Activated CD8-positive, alpha-beta memory T cell treated with anti-CD3 and anti-CD28 coated beads, Interleukin-2, amount 10 ng/mL, durations not matched to agents 7 days and 5 days (primary cell): Measurements from ENCODE around the gene USP12. TPM values are rescaled to one million over a fixed set of nuclear protein-coding genes. Genes with fewer than 3 reads are reported as not detected.

Source experiments
- ATAC-seq: fragments of 150-1000 bp; cut with Tn5 transposase; one replicate; pipeline ENCODE4 v1.10.0; 2021; ENCODE audit warnings: moderate library complexity
- CTCF ChIA-PET: fragments of 350-600 bp; sonication (Branson Sonifier 250); formaldehyde crosslinking; loops from one replicate; lab custom pipeline; 2021; ENCODE audit warnings: antibody characterized with exemption; lab: Charles Lee
- DNase-seq: peaks from one replicate; pipeline ENCODE4 v3.0.0-alpha.2; 2020
- H3K27ac Mint-ChIP-seq: one replicate; pipeline ENCODE4 v1.8.0; 2021; ENCODE audit warnings: mild to moderate bottlenecking, mixed read lengths
- H3K27me3 Mint-ChIP-seq: one replicate; pipeline ENCODE4 v1.8.0; 2021; ENCODE audit warnings: mixed read lengths
- H3K36me3 Mint-ChIP-seq: one replicate; pipeline ENCODE4 v1.8.0; 2021; ENCODE audit warnings: mild to moderate bottlenecking, mixed read lengths
- H3K4me1 Mint-ChIP-seq: one replicate; pipeline ENCODE4 v1.8.0; 2021; ENCODE audit warnings: mixed read lengths
- H3K4me3 Mint-ChIP-seq: one replicate; pipeline ENCODE4 v1.8.0; 2021; ENCODE audit warnings: mild to moderate bottlenecking, moderate library complexity, mixed read lengths
- H3K9me3 Mint-ChIP-seq: one replicate; pipeline ENCODE4 v1.8.0; 2022; ENCODE audit warnings: low read depth, mixed read lengths
- total RNA-seq, 2 experiments: library from RNA; stranded (reverse); gene quantifications; one replicate each; pipeline ENCODE4 v1.2.3, GENCODE V29; 2021

USP12 gene
- total RNA-seq, 2 experiments from 2014 or later: 32.0 to 38.9 TPM

GRCh38 chr13:27137759-27138158 lies 33.9 kb downstream of the USP12 start:
- no peak overlapping the region for H3K4me3 Mint-ChIP-seq
- peaks cover 26% of the 10 kb centered on the region for H3K36me3 Mint-ChIP-seq
- DNase-seq (no peak), ATAC-seq (no peak)
- H3K4me1 Mint-ChIP-seq: peaks cover 45% of the 10 kb centered on the region
- H3K27ac Mint-ChIP-seq: no peak overlapping the region
- peaks cover 4% of the 10 kb centered on the region for H3K9me3 Mint-ChIP-seq
- CTCF ChIA-PET: interaction anchor here (0.8 kb wide), 1 partner anchor 33 kb away, joined by 3 read pairs; no protein-coding TSS in a partner anchor
- no peaks in the 10 kb centered on the region for H3K27me3 Mint-ChIP-seq

- Mint-ChIP-seq H3K36me3 (peaks cover 20% of the 10 kb centered on the region), H3K4me3 (no peak overlapping the region), H3K27ac (no peak overlapping the region), H3K4me1 (peaks cover 66% of the 10 kb centered on the region), H3K9me3 (no peaks in the 10 kb centered on the region), H3K27me3 (no peaks in the 10 kb centered on the region)
- no peak for DNase-seq
- no peak for ATAC-seq
- CTCF ChIA-PET: interaction anchor here (1.0 to 1.8 kb wide), 2 partner anchors 9 to 19 kb away, joined by 3 to 4 read pairs; no protein-coding TSS in a partner anchor
Observed at GRCh38 chr13:27135023-27135422, 36.6 kb downstream of the USP12 start.

- CTCF ChIA-PET: interaction anchor here (0.7 to 3.5 kb wide), 3 partner anchors 10 to 15 kb away, joined by 4 to 9 read pairs (median 4); no protein-coding TSS in a partner anchor
- Mint-ChIP-seq H3K36me3 (peaks cover 23% of the 10 kb centered on the region), H3K4me1 (peaks cover 72% of the 10 kb centered on the region), H3K27me3 (no peaks in the 10 kb centered on the region), H3K4me3 (no peak overlapping the region), H3K27ac (peak overlapping the region; percentile 46), H3K9me3 (no peaks in the 10 kb centered on the region)
- DNase-seq (no peak), ATAC-seq (no peak)
Observed at GRCh38 chr13:27133889-27134288, 37.7 kb downstream of the USP12 start.

GRCh38 chr13:27132538-27132937 lies 39.1 kb downstream of the USP12 start:
- Mint-ChIP-seq H3K27ac (peak overlapping the region; percentile 86), H3K27me3 (no peaks in the 10 kb centered on the region), H3K4me3 (peak overlapping the region; percentile 38), H3K4me1 (peaks cover 74% of the 10 kb centered on the region), H3K36me3 (peaks cover 29% of the 10 kb centered on the region), H3K9me3 (no peaks in the 10 kb centered on the region)
- CTCF ChIA-PET: interaction anchor here (1.0 to 3.5 kb wide), 6 partner anchors 9 to 42 kb away, joined by 3 to 9 read pairs (median 4); no protein-coding TSS in a partner anchor
- ATAC-seq (peak; percentile 65), DNase-seq (peak; percentile 72)

DNA sequence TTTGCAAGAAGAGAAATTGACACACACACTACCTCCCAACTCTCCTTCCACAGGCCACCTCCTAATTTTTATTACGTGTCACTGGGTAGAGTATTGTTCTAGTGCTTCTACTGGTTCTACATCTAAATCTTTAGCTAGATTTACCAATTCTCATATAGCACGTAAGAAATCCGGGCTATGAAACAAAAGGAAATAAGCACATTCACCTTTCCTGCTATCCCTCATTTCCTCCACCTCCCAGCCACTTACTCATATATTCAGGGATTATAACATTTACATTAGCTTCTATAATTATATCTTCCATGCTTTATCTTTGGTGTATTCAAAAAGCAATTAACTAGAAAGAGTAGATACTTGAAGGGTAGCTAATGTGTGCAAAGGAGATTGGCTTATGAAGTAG lies 39.7 kb downstream of the USP12 start:
- Mint-ChIP-seq H3K36me3 (peaks cover 35% of the 10 kb centered on the region), H3K27me3 (no peaks in the 10 kb centered on the region), H3K27ac (peak overlapping the region; percentile 86), H3K9me3 (no peaks in the 10 kb centered on the region), H3K4me3 (peak overlapping the region; percentile 38), H3K4me1 (peaks cover 79% of the 10 kb centered on the region)
- DNase-seq (no peak), ATAC-seq (no peak)
- CTCF ChIA-PET: interaction anchor here (0.7 to 3.5 kb wide), 9 partner anchors 9 to 146 kb away, joined by 3 to 9 read pairs (median 4); no protein-coding TSS in a partner anchor

- Mint-ChIP-seq H3K36me3 (peaks cover 38% of the 10 kb centered on the region), H3K9me3 (no peaks in the 10 kb centered on the region), H3K4me3 (peak overlapping the region; percentile 7), H3K4me1 (peaks cover 87% of the 10 kb centered on the region), H3K27me3 (no peaks in the 10 kb centered on the region), H3K27ac (peak overlapping the region; percentile 86)
- CTCF ChIA-PET: interaction anchor here (0.7 to 3.5 kb wide), 6 partner anchors 10 to 146 kb away, joined by 3 to 9 read pairs (median 4); no protein-coding TSS in a partner anchor
- ATAC-seq (peak; percentile 87), DNase-seq (peak; percentile 93)
Observed at GRCh38 chr13:27130979-27131623, 40.5 kb downstream of the USP12 start.

DNA sequence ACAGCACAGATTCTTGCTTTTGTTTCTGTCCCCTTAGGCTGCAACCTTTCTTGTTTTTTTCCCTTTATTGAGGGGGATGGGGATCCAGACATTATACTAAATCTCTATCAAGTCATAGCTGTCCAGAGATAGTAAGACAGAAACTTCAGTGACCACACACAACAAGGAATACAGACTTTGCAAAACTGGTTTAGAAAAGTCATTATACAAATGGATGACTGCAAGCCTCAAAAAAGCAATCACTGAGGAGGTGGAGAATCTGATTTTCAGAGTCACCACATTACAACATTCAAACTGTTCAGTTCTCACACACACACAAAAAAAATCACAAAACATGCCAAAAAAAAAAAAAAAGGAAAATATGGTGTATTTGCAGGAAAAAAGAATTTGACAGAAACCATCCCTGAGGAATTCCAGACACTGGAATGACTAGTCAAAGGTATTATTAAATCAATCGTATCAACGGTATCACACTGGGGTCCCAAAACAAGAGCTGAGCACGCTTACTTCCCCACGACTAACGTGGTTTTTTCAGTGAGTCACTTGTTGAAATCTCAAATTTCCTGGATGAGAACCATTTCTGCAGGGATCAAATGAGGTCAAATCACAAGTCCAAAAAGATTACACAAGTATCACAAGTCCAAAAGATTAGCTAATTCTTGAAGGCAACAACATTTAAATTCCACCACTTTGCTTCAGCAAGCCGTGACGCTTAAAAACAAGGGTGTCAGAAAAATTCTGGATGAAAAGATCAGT lies 41.2 kb downstream of the USP12 start:
- no peak for DNase-seq
- ATAC-seq: no peak
- Mint-ChIP-seq H3K9me3 (peaks cover under 1% of the 10 kb centered on the region), H3K36me3 (peaks cover 42% of the 10 kb centered on the region), H3K4me3 (peak overlapping the region; percentile 36), H3K27ac (peak overlapping the region; percentile 86), H3K27me3 (no peaks in the 10 kb centered on the region), H3K4me1 (peaks cover 85% of the 10 kb centered on the region)
- CTCF ChIA-PET: interaction anchor here (0.7 to 3.5 kb wide), 3 partner anchors 16 to 107 kb away, joined by 3 to 9 read pairs (median 4); no protein-coding TSS in a partner anchor

- Mint-ChIP-seq H3K36me3 (peaks cover 51% of the 10 kb centered on the region), H3K27me3 (no peaks in the 10 kb centered on the region), H3K4me3 (no peak overlapping the region), H3K9me3 (peaks cover 7% of the 10 kb centered on the region), H3K27ac (no peak overlapping the region), H3K4me1 (peaks cover 78% of the 10 kb centered on the region)
- ATAC-seq: no peak
- no peak for DNase-seq
- CTCF ChIA-PET: interaction anchor here (1.1 kb wide), 1 partner anchor 15 kb away, joined by 3 read pairs; no protein-coding TSS in a partner anchor
Observed at GRCh38 chr13:27128825-27129627, 42.6 kb downstream of the USP12 start.

GRCh38 chr13:27126859-27127258 lies 44.8 kb downstream of the USP12 start:
- Mint-ChIP-seq H3K9me3 (peaks cover 17% of the 10 kb centered on the region), H3K36me3 (peaks cover 68% of the 10 kb centered on the region), H3K4me3 (peak overlapping the region; percentile 29), H3K4me1 (peaks cover 69% of the 10 kb centered on the region), H3K27ac (peak overlapping the region; percentile 55), H3K27me3 (no peaks in the 10 kb centered on the region)
- CTCF ChIA-PET: interaction anchor here (0.9 to 2.1 kb wide), 3 partner anchors 12 to 180 kb away, joined by 3 to 8 read pairs (median 3); no protein-coding TSS in a partner anchor
- no peak for ATAC-seq
- DNase-seq: peak; percentile 48

GRCh38 chr13:27125357-27126282 lies 46.0 kb downstream of the USP12 start:
- peaks cover 62% of the 10 kb centered on the region for H3K4me1 Mint-ChIP-seq
- no peak for DNase-seq
- H3K9me3 Mint-ChIP-seq: peaks cover 17% of the 10 kb centered on the region
- H3K27me3 Mint-ChIP-seq: no peaks in the 10 kb centered on the region
- no peak overlapping the region for H3K4me3 Mint-ChIP-seq
- no peak overlapping the region for H3K27ac Mint-ChIP-seq
- peaks cover 72% of the 10 kb centered on the region for H3K36me3 Mint-ChIP-seq
- no peak for ATAC-seq
- CTCF ChIA-PET: interaction anchor here (1.2 to 2.1 kb wide), 2 partner anchors 19 to 47 kb away, joined by 3 to 8 read pairs; no protein-coding TSS in a partner anchor

GRCh38 chr13:27124571-27124970 lies 47.0 kb downstream of the USP12 start:
- Mint-ChIP-seq H3K9me3 (peaks cover 17% of the 10 kb centered on the region), H3K27ac (no peak overlapping the region), H3K4me3 (no peak overlapping the region), H3K4me1 (peaks cover 57% of the 10 kb centered on the region), H3K27me3 (no peaks in the 10 kb centered on the region), H3K36me3 (peaks cover 67% of the 10 kb centered on the region)
- DNase-seq (no peak), ATAC-seq (no peak)
- CTCF ChIA-PET: interaction anchor here (1.2 kb wide), 1 partner anchor 48 kb away, joined by 3 read pairs; no protein-coding TSS in a partner anchor
